Measurements from ENCODE around the gene ANKS3.

GRCh38 chr16:4656695-4657686 is 77.1 kb downstream of the ANKS3 start:
- TF ChIP-seq CTCF (IDR thresholded peaks at IDR 0.05; ENCODE audit: low read depth, low read length) (no peak), EZH2phosphoT487 (IDR thresholded peaks at IDR 0.05; ENCODE audit: low read depth) (no peak)

All from OCI-LY3 (cell line).